IPS-18a (cell line): ENCODE results near the gene DENND11.

ENCODE experiments used
- H3K27ac ChIP-seq: one replicate; pipeline ENCODE4 v1.5.1; 2013; ENCODE audit warnings: low read length
- H3K27me3 ChIP-seq: one replicate; pipeline ENCODE4 v1.6.1; 2013; ENCODE audit warnings: mild to moderate bottlenecking, low read length; ENCODE audit not compliant: control insufficient read depth, insufficient read depth
- H3K36me3 ChIP-seq: one replicate; pipeline ENCODE4 v1.6.1; 2013; ENCODE audit warnings: low read depth, low read length; ENCODE audit not compliant: control insufficient read depth
- H3K4me1 ChIP-seq: one replicate; pipeline ENCODE4 v1.6.1; 2013; ENCODE audit warnings: low read depth, low read length; ENCODE audit not compliant: control insufficient read depth
- H3K4me3 ChIP-seq: one replicate; pipeline ENCODE4 v1.5.1; 2013; ENCODE audit warnings: low read length
- H3K9ac ChIP-seq: one replicate; pipeline ENCODE4 v1.6.1; 2013; ENCODE audit warnings: mild to moderate bottlenecking, low read length, moderate library complexity
- H3K9me3 ChIP-seq: one replicate; pipeline ENCODE4 v1.6.1; 2013; ENCODE audit warnings: low read depth, low read length; ENCODE audit not compliant: control insufficient read depth

DENND11 gene

DNA sequence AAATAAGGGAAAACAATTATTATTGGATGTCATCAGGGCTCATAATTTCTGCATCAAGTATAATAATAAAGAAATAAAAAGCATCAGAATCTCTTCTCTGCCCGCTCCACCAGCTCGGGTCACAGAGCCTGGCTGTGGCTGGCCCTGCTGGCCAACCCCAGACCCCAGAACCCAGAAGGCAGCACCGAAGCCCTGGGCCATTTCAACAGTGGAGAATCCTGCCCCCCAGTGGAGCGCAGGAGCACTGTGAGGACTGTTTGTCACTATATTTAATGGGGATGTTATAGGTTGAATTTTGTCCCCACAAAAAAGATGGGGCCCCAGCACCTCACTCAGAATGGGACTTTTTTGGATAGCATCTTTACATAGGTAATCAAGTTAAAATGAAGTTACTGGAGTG is 27.3 kb downstream of the DENND11 start:
- Histone ChIP-seq H3K4me3 (no peak overlapping the region), H3K9me3 (no peaks in the 10 kb centered on the region), H3K36me3 (no peaks in the 10 kb centered on the region), H3K9ac (no peak overlapping the region), H3K27me3 (no peaks in the 10 kb centered on the region), H3K4me1 (no peaks in the 10 kb centered on the region), H3K27ac (no peak overlapping the region)

- no peak overlapping the region for H3K9ac ChIP-seq
- H3K27ac ChIP-seq, result no peak overlapping the region
- no peak overlapping the region for H3K4me3 ChIP-seq
These were observed 27.7 kb downstream of the DENND11 start for GRCh38 chr7:141674171-141674671.

GRCh38 chr7:141673346-141673745 is 28.6 kb downstream of the DENND11 start:
- no peaks in the 10 kb centered on the region for H3K36me3 ChIP-seq
- no peaks in the 10 kb centered on the region for H3K9me3 ChIP-seq
- H3K4me1 ChIP-seq, result no peaks in the 10 kb centered on the region
- no peak overlapping the region for H3K9ac ChIP-seq
- no peaks in the 10 kb centered on the region for H3K27me3 ChIP-seq
- H3K27ac ChIP-seq, result no peak overlapping the region
- no peak overlapping the region for H3K4me3 ChIP-seq

More at GRCh38 chr7:141674171-141674671, 27.7 kb downstream of the DENND11 start:
- Histone ChIP-seq H3K9me3 (no peaks in the 10 kb centered on the region), H3K36me3 (no peaks in the 10 kb centered on the region), H3K4me1 (no peaks in the 10 kb centered on the region), H3K27me3 (no peaks in the 10 kb centered on the region)

DNA sequence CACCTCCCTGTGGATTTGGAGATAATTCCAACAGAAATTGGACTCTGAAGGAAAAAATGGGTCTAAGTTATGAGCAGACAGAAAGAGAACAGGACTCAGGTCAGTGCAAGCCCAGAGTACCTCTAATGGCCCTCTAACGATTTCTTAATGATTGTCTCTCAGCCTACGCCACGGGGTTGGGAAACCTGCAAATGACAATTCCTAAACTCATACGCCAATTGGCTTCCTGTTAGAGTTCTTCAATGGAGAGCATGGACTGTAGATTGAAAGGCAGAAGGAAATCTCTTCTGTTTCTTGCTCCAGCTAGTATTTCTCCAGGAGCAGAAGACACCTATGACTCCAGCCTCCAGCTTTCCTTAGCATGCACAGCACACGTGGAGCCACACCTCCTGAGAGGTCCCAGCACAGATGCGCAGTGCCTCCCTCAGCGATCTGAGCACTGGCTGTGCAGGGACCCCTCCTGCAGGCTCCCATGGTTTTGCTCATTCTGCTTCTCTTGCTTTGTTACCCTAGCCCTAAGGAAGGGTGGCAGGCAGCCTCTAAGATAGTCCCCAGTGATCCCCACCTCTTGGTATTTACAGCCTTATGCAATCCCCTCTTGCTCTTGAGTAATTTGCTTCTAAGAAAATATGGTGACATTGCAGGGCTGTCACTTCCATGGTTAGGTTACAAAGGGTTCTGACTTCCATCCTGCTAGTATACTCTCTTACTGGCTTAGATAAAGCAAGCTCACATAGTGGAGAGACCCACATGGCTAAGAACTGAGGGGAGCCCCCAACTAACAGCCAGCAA is 30.1 kb downstream of the DENND11 start:
- no peaks in the 10 kb centered on the region for H3K36me3 ChIP-seq
- no peak overlapping the region for H3K27ac ChIP-seq
- peaks cover 5% of the 10 kb centered on the region for H3K4me1 ChIP-seq
- no peaks in the 10 kb centered on the region for H3K9me3 ChIP-seq
- no peak overlapping the region for H3K9ac ChIP-seq
- H3K27me3 ChIP-seq, result no peaks in the 10 kb centered on the region
- no peak overlapping the region for H3K4me3 ChIP-seq

DNA sequence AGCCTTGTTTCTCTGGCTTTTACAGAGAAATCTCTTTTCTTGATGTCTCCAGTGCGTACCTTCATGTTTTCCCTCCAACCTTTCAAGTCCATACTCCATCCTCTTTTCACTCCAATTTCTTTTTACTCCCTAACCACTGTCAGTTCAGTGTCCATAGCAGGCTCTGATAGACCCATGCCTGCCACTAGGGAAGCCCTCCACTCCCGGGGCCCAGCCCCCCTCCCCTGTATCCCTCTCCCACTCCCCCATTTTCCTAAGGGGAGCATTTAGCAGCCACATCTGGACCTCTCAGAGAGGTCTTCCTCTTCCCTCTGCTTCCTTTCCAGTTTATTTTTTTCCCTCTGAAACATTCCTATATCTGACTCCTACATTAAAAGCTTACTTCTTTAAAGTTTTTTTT is 33.1 kb downstream of the DENND11 start:
- H3K4me1 ChIP-seq, result peaks cover 5% of the 10 kb centered on the region
- H3K9me3 ChIP-seq, result no peaks in the 10 kb centered on the region
- no peak overlapping the region for H3K27ac ChIP-seq
- H3K36me3 ChIP-seq, result peaks cover 4% of the 10 kb centered on the region
- H3K9ac ChIP-seq, result no peak overlapping the region
- no peak overlapping the region for H3K4me3 ChIP-seq
- no peaks in the 10 kb centered on the region for H3K27me3 ChIP-seq

- no peak overlapping the region for H3K27ac ChIP-seq
- H3K4me1 ChIP-seq, result peaks cover 5% of the 10 kb centered on the region
- H3K27me3 ChIP-seq, result no peaks in the 10 kb centered on the region
- H3K9ac ChIP-seq, result no peak overlapping the region
- peaks cover 22% of the 10 kb centered on the region for H3K36me3 ChIP-seq
- H3K9me3 ChIP-seq, result no peaks in the 10 kb centered on the region
- no peak overlapping the region for H3K4me3 ChIP-seq
These were observed 35.9 kb downstream of the DENND11 start for GRCh38 chr7:141666071-141666470.

GRCh38 chr7:141665208-141666035 is 36.5 kb downstream of the DENND11 start:
- no peak overlapping the region for H3K4me3 ChIP-seq
- H3K9me3 ChIP-seq, result no peaks in the 10 kb centered on the region
- peaks cover 5% of the 10 kb centered on the region for H3K4me1 ChIP-seq
- peaks cover 24% of the 10 kb centered on the region for H3K36me3 ChIP-seq
- H3K27ac ChIP-seq, result no peak overlapping the region
- H3K27me3 ChIP-seq, result no peaks in the 10 kb centered on the region
- no peak overlapping the region for H3K9ac ChIP-seq

- no peaks in the 10 kb centered on the region for H3K27me3 ChIP-seq
- H3K4me1 ChIP-seq, result peaks cover 5% of the 10 kb centered on the region
- no peak overlapping the region for H3K9ac ChIP-seq
- no peaks in the 10 kb centered on the region for H3K9me3 ChIP-seq
- H3K27ac ChIP-seq, result no peak overlapping the region
- H3K4me3 ChIP-seq, result no peak overlapping the region
- H3K36me3 ChIP-seq, result peaks cover 31% of the 10 kb centered on the region
These were observed 37.5 kb downstream of the DENND11 start for GRCh38 chr7:141664450-141664849.

DNA sequence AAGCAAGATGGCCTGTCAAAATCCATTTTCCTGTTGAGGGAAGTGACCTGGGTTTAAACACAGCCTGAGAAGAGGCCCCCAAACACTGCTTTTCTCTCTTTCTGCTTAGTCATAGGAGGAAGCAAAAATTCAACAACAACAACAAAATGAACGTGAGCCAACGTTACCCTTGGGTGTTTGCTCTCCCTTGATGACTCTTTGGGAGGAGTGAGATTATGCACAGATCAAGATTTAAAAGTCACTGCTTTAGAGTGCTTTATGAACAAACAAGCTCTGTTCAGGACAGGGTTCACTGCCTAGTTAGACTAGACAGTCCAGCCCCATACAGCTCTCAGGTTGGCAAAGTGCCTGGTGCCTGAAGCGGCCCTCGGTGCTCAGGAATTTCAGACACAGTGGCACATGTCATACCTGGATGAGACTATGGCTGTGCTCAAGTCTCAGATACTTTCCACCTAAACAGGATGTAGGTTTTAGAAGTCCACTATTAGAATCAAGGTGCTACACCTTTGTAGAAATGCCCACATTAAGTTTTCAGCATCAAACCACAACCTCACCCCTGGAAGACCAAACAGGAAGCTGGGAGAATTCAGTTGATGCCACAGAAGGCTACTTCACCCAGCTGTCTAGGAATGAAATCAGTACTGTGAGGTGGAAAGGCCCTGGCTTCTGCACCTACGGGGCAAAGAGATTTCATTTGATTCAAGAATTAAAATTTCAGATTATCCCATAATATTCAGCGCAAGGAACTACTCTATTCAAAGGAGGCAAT is 38.7 kb downstream of the DENND11 start:
- H3K4me3 ChIP-seq, result no peak overlapping the region
- H3K9ac ChIP-seq, result no peak overlapping the region
- peaks cover 5% of the 10 kb centered on the region for H3K4me1 ChIP-seq
- no peaks in the 10 kb centered on the region for H3K9me3 ChIP-seq
- peaks cover 36% of the 10 kb centered on the region for H3K36me3 ChIP-seq
- no peak overlapping the region for H3K27ac ChIP-seq
- H3K27me3 ChIP-seq, result no peaks in the 10 kb centered on the region

DNA sequence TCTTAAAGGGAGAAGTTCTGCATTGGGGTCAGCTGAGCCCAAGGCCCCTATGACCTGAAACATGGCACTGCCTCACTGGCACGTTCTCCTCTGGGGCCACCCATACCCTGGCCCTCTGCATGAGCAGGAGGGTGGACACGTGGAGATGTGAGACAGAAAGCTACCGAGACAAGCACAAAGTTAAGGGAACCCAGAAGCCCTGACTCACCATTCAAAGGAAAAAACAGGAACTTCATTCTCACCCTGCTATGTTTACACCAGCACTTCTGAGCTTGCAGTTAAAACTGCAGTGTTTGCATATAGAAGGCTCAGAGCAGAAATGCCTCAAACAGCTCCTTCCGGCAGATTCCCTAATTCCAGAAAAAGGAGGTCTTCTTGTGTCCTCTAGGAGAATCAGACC is 41.7 kb downstream of the DENND11 start:
- no peak overlapping the region for H3K4me3 ChIP-seq
- H3K27me3 ChIP-seq, result no peaks in the 10 kb centered on the region
- H3K36me3 ChIP-seq, result peaks cover 36% of the 10 kb centered on the region
- H3K9me3 ChIP-seq, result no peaks in the 10 kb centered on the region
- H3K9ac ChIP-seq, result no peak overlapping the region
- H3K4me1 ChIP-seq, result no peaks in the 10 kb centered on the region
- no peak overlapping the region for H3K27ac ChIP-seq

DNA sequence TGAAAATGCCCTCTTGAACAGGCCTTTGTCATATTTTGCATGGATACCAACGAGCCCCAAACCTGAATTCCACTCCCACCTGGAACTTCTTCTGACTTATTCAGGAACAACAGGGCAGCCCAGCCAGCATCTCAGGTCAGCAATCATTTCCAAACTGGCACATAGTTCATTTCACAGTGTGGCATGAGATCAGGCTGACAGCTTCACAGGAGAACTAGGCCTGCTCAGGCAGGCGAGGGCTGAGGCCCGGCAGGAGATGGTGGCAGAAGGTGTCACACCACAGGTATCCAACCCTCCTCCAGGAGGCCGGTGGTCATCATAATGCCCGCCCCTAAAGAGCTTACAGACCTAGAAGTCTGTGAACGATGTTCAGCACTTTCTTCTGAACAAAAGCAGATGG is 42.5 kb downstream of the DENND11 start:
- Histone ChIP-seq H3K9me3 (no peaks in the 10 kb centered on the region), H3K4me3 (no peak overlapping the region), H3K4me1 (peaks cover 3% of the 10 kb centered on the region), H3K9ac (no peak overlapping the region), H3K27ac (no peak overlapping the region), H3K27me3 (no peaks in the 10 kb centered on the region), H3K36me3 (peaks cover 34% of the 10 kb centered on the region)
